WI38 (cell line): ENCODE results near the gene COL18A1.
"Not testable (repeated sequence)": the region's sequence is repeated elsewhere in the genome, so short reads cannot be mapped to it uniquely, and the experiment has no call there.

Experiments
- H3K4me3 ChIP-seq: 2 replicates; pipeline ENCODE4 v1.5.1; 2011; ENCODE audit warnings: low read depth, mild to moderate bottlenecking, control low read depth, low read length
- CTCF ChIP-seq: IDR thresholded peaks from 2 replicates; pipeline ENCODE4 v1.5.1; 2012; ENCODE audit warnings: low read depth, mild to moderate bottlenecking, control low read depth, low read length

Gene COL18A1

GRCh38 chr21:45525153-45525909 is 120.4 kb downstream of the COL18A1 start:
- no peak overlapping the region for H3K4me3 ChIP-seq
- no peak for TF ChIP-seq CTCF

GRCh38 chr21:45525910-45526306 is 120.9 kb downstream of the COL18A1 start:
- no peak for TF ChIP-seq CTCF
- no peak overlapping the region for H3K4me3 ChIP-seq

GRCh38 chr21:45527151-45527999 is 122.4 kb downstream of the COL18A1 start:
- not testable (repeated sequence) for H3K4me3 ChIP-seq

GRCh38 chr21:45528028-45528705 is 123.2 kb downstream of the COL18A1 start:
- H3K4me3 ChIP-seq: no peak overlapping the region
- no peak for TF ChIP-seq CTCF

- no peak for TF ChIP-seq CTCF
- H3K4me3 ChIP-seq: no peak overlapping the region
Observed at GRCh38 chr21:45528981-45529784, 124.2 kb downstream of the COL18A1 start.

GRCh38 chr21:45529785-45530422 is 124.9 kb downstream of the COL18A1 start:
- no peak for TF ChIP-seq CTCF
- no peak overlapping the region for H3K4me3 ChIP-seq
